T-cell (primary cell): ENCODE measurements around the gene TNFRSF21. TPM values are rescaled to one million over a fixed set of nuclear protein-coding genes. Genes with fewer than 3 reads are reported as not detected.

Source experiments
- ATAC-seq, 4 experiments: fragments of 200-7000 bp in 3 of 4; fragments of 150-1000 bp in 1 of 4; cut with Tn5 transposase; replicated peaks in 1 of 4; 1 replicate in 3 of 4; 2 replicates in 1 of 4; pipeline ENCODE4 v1.10.0; 2021; ENCODE audit warnings: moderate library complexity in 3 of 4, mild to moderate bottlenecking in 2 of 4, moderate number of reproducible peaks in 1 of 4
- CTCF ChIA-PET, 2 donors: fragments of 300-600 bp; sonication (Branson Sonifier 250); formaldehyde crosslinking; loops; one replicate each; lab custom pipeline; 2022; ENCODE audit warnings: antibody characterized with exemption in 2 of 2; lab: Charles Lee
- POLR2A ChIA-PET, 2 donors: fragments of 300-600 bp; sonication (Branson Sonifier 250); formaldehyde crosslinking; loops; one replicate each; lab custom pipeline; 2022; ENCODE audit warnings: antibody characterized with exemption in 2 of 2; lab: Charles Lee
- DNase-seq, 35 experiments: peaks; one replicate each; pipeline versions ENCODE4 v3.0.0 to v3.0.0-alpha.2; 2013 to 2023
- H3K27ac ChIP-seq: one replicate; pipeline ENCODE4 v1.5.1; 2013; ENCODE audit warnings: low read length
- H3K27me3 ChIP-seq, 2 experiments: replicated peaks in 1 of 2; 1 replicate in 1 of 2; 2 replicates in 1 of 2; pipeline versions ENCODE4 v1.6.1 to v1.7.0; 2013; ENCODE audit warnings: low read length in 1 of 2, mixed read lengths in 1 of 2; ENCODE audit not compliant: control insufficient read depth in 2 of 2, insufficient read depth in 2 of 2; ENCODE audit errors: extremely low read depth in 1 of 2
- H3K36me3 ChIP-seq, 2 donors: 1 replicate in 1 of 2; 2 replicates in 1 of 2; pipeline versions ENCODE4 v1.6.1 to v1.7.0; 2013; ENCODE audit warnings: low read length in 1 of 2; ENCODE audit not compliant: control insufficient read depth in 2 of 2, insufficient read depth in 1 of 2; ENCODE audit errors: extremely low read depth in 1 of 2
- H3K4me1 ChIP-seq, 2 experiments: 1 replicate in 1 of 2; 2 replicates in 1 of 2; pipeline versions ENCODE4 v1.6.1 to v1.7.0; 2013; ENCODE audit warnings: low read length in 2 of 2, mixed read lengths in 1 of 2; ENCODE audit not compliant: insufficient read depth in 2 of 2, control insufficient read depth in 1 of 2; ENCODE audit errors: extremely low read depth in 1 of 2
- H3K4me3 ChIP-seq, 2 donors: 1 replicate in 1 of 2; 2 replicates in 1 of 2; pipeline versions ENCODE4 v1.5.1 to v1.7.0; 2013; ENCODE audit warnings: mild to moderate bottlenecking in 2 of 2, low read length in 1 of 2, moderate library complexity in 1 of 2; ENCODE audit not compliant: control insufficient read depth in 1 of 2; ENCODE audit errors: extremely low read depth in 1 of 2
- H3K9me3 ChIP-seq: 2 replicates; pipeline ENCODE4 v1.7.0; 2013
- H3K27ac Mint-ChIP-seq, 2 donors: one replicate each; pipeline ENCODE4 v1.8.0; 2020 to 2021; ENCODE audit warnings: mild to moderate bottlenecking in 2 of 2, mixed read lengths in 2 of 2
- H3K27me3 Mint-ChIP-seq, 2 donors: one replicate each; pipeline ENCODE4 v1.8.0; 2021 to 2022; ENCODE audit warnings: mixed read lengths in 2 of 2
- H3K36me3 Mint-ChIP-seq: one replicate; pipeline ENCODE4 v1.8.0; 2021; ENCODE audit warnings: mixed read lengths
- H3K4me1 Mint-ChIP-seq, 3 donors: one replicate each; pipeline ENCODE4 v1.8.0; 2020 to 2022; ENCODE audit warnings: mixed read lengths in 3 of 3, mild to moderate bottlenecking in 1 of 3
- H3K4me3 Mint-ChIP-seq, 3 donors: one replicate each; pipeline ENCODE4 v1.8.0; 2020 to 2022; ENCODE audit warnings: mild to moderate bottlenecking in 3 of 3, mixed read lengths in 3 of 3, moderate library complexity in 3 of 3
- H3K9me3 Mint-ChIP-seq, 3 donors: one replicate each; pipeline ENCODE4 v1.8.0; 2020 to 2022; ENCODE audit warnings: mixed read lengths in 3 of 3
- WGBS: methylation state at CpG from one replicate; pipeline ENCODE4 v1.1.5; 2013; ENCODE audit warnings: missing lambda C conversion rate; ENCODE audit not compliant: insufficient coverage; 5-methylcytosine and 5-hydroxymethylcytosine counted together
- total RNA-seq, 35 experiments: library from RNA in 6 of 35; stranded (reverse) in 6 of 35; fragments of 120-200 nt in 1 of 35; gene quantifications; one replicate each; pipeline versions ENCODE4 v1.2.1 to v1.2.4 and lab custom pipeline; 2013 to 2026

The TNFRSF21 gene
- total RNA-seq, 5 donors from 2014 or later (not counting 1 experiment from before 2014, with no cell fraction given), result 0.09 to 0.49 (median 0.30) TPM

DNA sequence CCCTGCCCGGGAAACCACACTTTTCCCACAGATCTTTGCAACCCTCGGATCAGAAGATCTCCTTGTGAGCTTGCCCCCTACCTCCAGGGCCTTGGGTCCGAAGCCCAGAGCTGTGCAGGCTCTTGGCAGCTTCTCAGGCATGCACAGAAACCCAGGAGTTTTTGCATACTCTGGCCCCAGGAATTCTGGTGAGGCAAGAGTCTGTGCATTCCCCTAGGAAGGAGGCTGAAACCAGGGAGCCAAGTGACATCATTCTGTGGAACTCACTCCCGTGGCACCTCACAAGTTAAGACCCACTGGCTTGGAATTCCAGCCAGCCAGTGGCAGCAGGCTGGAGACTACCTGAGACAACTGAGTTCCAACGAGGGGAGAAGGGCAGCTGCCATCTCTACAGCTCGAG is 100.1 kb downstream of the TNFRSF21 start:
- H3K36me3 ChIP-seq, result no peaks in the 10 kb centered on the region
- DNase-seq (no peak), ATAC-seq (no peak)
- CTCF ChIA-PET, result no interaction called here
- peaks cover 3 to 5% of the 10 kb centered on the region in 2 donors for H3K27me3 Mint-ChIP-seq
- 47% methylated on average over 3 of the region's 6 CpGs for WGBS
- H3K4me3 Mint-ChIP-seq, result no peak overlapping the region
- POLR2A ChIA-PET, result no interaction called here
- H3K9me3 Mint-ChIP-seq, result peaks cover 2 to 16% (median 13%) of the 10 kb centered on the region in 3 donors
- no peak overlapping the region for H3K27ac ChIP-seq
- H3K27me3 ChIP-seq, result peaks cover 0 to 12% of the 10 kb centered on the region in 2 experiments
- peaks cover 0 to 2% of the 10 kb centered on the region in 2 experiments for H3K4me1 ChIP-seq
- no peaks in the 10 kb centered on the region for H3K9me3 ChIP-seq
- H3K4me3 ChIP-seq, result no peak overlapping the region
- H3K4me1 Mint-ChIP-seq, result peaks cover 0 to 6% (median 0%) of the 10 kb centered on the region in 3 donors
- H3K27ac Mint-ChIP-seq, result no peak overlapping the region
- no peaks in the 10 kb centered on the region for H3K36me3 Mint-ChIP-seq

GRCh38 chr6:47207261-47207660 is 102.4 kb downstream of the TNFRSF21 start:
- CTCF ChIA-PET, result no interaction called here
- no peaks in the 10 kb centered on the region for H3K9me3 ChIP-seq
- POLR2A ChIA-PET, result no interaction called here
- no peaks in the 10 kb centered on the region for H3K36me3 ChIP-seq
- peaks cover 0 to 12% of the 10 kb centered on the region in 2 experiments for H3K27me3 ChIP-seq
- no peak overlapping the region for H3K27ac ChIP-seq
- no peak for DNase-seq
- no peak for ATAC-seq
- H3K27me3 Mint-ChIP-seq, result peaks cover 0 to 5% of the 10 kb centered on the region in 2 donors
- H3K27ac Mint-ChIP-seq, result no peak overlapping the region
- H3K4me1 ChIP-seq, result peaks cover 9 to 14% of the 10 kb centered on the region in 2 experiments
- no peaks in the 10 kb centered on the region for H3K36me3 Mint-ChIP-seq
- no CpG with 5 or more reads among the region's 2 CpGs for WGBS
- H3K9me3 Mint-ChIP-seq, result peaks cover 0 to 12% (median 9%) of the 10 kb centered on the region in 3 donors
- H3K4me3 Mint-ChIP-seq, result no peak overlapping the region
- H3K4me1 Mint-ChIP-seq, result peaks cover 8 to 23% (median 14%) of the 10 kb centered on the region in 3 donors
- no peak overlapping the region for H3K4me3 ChIP-seq

DNA sequence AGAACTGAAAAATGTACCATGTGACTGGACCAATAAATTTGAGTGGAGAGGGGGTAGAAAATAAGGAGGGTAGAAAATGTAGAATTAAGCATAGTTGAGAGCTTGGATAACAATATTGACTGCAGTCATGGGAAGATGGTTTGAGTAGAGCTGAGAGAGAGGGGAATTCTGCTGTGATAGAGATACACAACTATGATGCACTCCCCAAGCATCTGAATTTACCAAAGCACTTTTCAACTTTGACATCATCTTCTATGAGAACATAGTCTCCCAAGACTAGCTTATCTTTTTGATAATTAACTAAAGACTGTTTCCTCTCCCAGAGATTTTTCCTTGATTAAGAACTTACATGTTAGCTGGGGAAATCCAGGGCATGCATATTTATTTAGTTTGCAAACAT is 103.1 kb downstream of the TNFRSF21 start:
- POLR2A ChIA-PET, result no interaction called here
- Mint-ChIP-seq H3K36me3 (no peaks in the 10 kb centered on the region), H3K4me3 (no peak overlapping the region), H3K9me3 (peaks cover 0 to 6% (median 6%) of the 10 kb centered on the region in 3 donors), H3K27ac (no peak overlapping the region), H3K27me3 (peaks cover 0 to 5% of the 10 kb centered on the region in 2 donors), H3K4me1 (peaks cover 8 to 23% (median 14%) of the 10 kb centered on the region in 3 donors)
- Histone ChIP-seq H3K27me3 (peaks cover 0 to 12% of the 10 kb centered on the region in 2 experiments), H3K27ac (no peak overlapping the region), H3K4me1 (peaks cover 9 to 14% of the 10 kb centered on the region in 2 experiments), H3K9me3 (no peaks in the 10 kb centered on the region), H3K36me3 (no peaks in the 10 kb centered on the region), H3K4me3 (no peak overlapping the region)
- CTCF ChIA-PET, result no interaction called here
- DNase-seq, result no peak
- no peak for ATAC-seq

DNA sequence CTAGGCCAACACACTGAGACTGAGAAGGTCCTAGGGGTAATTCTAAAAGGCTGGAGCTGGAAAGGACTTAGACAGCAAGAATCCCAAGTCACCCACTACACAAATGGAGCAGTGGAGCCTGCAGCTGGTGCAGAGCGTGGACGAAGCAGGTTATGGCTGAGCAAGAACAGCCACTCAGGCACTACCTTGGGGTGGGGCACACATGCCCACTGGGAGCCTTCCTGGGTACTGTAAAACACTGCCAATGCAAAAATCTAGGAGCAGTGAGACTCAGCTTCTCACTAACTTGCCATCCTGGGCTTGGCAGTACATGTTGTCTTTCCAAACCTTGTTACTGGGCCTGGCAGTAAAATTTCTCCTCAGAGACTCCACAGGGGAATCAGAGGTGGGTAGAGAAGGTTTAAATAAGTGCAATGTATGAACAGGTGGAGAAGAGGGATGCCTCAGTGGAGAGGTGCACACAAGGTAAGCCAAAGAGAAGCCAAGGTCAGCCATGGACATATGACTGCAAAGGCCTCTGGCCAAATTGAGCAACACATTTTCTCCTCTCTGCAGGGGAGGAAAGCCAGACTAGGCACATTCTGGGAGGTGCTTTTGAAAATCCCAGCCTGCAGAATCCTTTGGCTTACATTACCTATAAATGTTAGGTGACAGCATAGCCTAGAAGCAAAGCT is 105.6 kb downstream of the TNFRSF21 start:
- H3K36me3 ChIP-seq, result no peaks in the 10 kb centered on the region
- CTCF ChIA-PET, result no interaction called here
- POLR2A ChIA-PET, result no interaction called here
- Mint-ChIP-seq H3K27me3 (no peaks in the 10 kb centered on the region), H3K4me3 (peak overlapping the region in 1 of 3 donors; percentile 48), H3K27ac (peak overlapping the region in 1 of 2 donors; percentile 68), H3K36me3 (no peaks in the 10 kb centered on the region), H3K9me3 (no peaks in the 10 kb centered on the region), H3K4me1 (peaks cover 8 to 23% (median 14%) of the 10 kb centered on the region in 3 donors)
- WGBS, result 69% methylated on average over 2 of the region's 2 CpGs
- no peaks in the 10 kb centered on the region for H3K27me3 ChIP-seq
- H3K4me3 ChIP-seq, result no peak overlapping the region
- DNase-seq, result no peak
- no peaks in the 10 kb centered on the region for H3K9me3 ChIP-seq
- ATAC-seq, result peak in 1 of 4 experiments; percentile 17
- H3K4me1 ChIP-seq, result peaks cover 9 to 14% of the 10 kb centered on the region in 2 experiments
- H3K27ac ChIP-seq, result no peak overlapping the region

DNA sequence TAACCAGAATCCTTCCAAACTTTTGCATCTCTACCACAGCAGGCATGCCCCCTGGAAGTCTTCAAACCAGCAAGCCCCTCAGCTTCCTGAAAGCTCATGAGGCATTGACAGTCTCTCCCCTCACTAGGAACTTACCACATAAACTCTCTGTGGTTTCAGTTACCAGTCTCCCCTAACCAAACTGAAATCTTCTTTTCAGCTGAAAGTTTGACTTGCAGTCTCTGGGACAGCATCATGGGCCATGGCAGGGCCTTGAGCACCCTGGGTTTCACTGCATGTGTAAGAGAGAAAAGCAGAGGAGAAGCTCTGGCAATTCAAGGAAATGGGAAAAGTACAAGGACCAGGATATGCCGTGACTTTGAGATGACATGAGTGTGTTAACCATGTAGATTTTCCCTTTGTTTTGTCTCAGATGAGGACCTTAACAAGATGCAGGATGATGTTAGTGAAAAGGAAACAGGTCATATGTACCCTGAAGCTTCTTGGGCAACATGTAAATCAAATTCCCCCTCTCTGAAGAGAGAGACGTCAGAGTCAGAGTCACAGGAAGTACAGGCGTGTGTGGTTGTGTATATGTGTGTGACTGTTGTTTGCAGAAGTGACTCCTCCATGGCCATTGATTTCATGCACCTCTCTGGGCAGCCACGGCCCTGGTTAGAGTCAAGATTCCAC is 106.3 kb downstream of the TNFRSF21 start:
- POLR2A ChIA-PET, result no interaction called here
- H3K36me3 Mint-ChIP-seq, result no peaks in the 10 kb centered on the region
- Histone ChIP-seq H3K27me3 (no peaks in the 10 kb centered on the region), H3K4me3 (no peak overlapping the region), H3K27ac (no peak overlapping the region), H3K9me3 (no peaks in the 10 kb centered on the region), H3K36me3 (no peaks in the 10 kb centered on the region), H3K4me1 (peaks cover 9 to 14% of the 10 kb centered on the region in 2 experiments)
- H3K9me3 Mint-ChIP-seq, result no peaks in the 10 kb centered on the region
- H3K4me3 Mint-ChIP-seq, result peak overlapping the region in 1 of 3 donors; percentile 48
- no peaks in the 10 kb centered on the region for H3K27me3 Mint-ChIP-seq
- H3K27ac Mint-ChIP-seq, result peak overlapping the region in 1 of 2 donors; percentile 68
- WGBS, result no CpG with 5 or more reads among the region's 4 CpGs
- H3K4me1 Mint-ChIP-seq, result peaks cover 10 to 24% (median 16%) of the 10 kb centered on the region in 3 donors
- peak in 3 of 4 experiments; percentile 26 to 91 (median 27) for ATAC-seq
- CTCF ChIA-PET, result no interaction called here
- peak in 9 of 35 experiments; percentile 1 to 47 (median 15) for DNase-seq

DNA sequence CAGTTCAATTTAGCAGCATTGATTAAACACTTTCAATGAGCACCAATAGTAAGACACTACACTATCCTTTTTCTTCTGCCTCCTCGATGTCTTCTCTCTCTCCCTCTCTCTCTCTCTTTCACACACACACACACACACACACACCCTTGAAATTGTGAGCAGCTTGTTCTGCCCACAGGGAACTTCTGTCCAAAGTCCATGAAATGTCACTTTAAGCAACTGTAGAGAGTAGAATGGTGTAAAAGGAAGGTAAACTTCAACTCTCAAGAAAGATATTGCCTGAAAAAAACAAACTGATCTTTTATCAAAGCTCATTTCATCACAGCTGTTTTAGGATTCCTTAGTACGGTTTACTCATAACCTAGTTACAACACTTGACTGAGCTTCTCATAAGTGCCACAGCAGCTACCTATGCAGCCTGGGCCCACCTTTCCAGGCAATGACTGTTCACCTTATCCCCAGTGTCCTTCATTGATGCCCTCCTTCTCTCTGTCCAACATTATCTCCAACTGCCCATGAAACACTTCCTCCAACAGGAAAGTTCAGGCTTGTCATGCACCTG is 107.0 kb downstream of the TNFRSF21 start:
- Mint-ChIP-seq H3K27ac (peak overlapping the region in 1 of 2 donors; percentile 68), H3K4me3 (peak overlapping the region in 1 of 3 donors; percentile 48), H3K4me1 (peaks cover 16 to 31% (median 23%) of the 10 kb centered on the region in 3 donors), H3K27me3 (no peaks in the 10 kb centered on the region), H3K9me3 (no peaks in the 10 kb centered on the region), H3K36me3 (no peaks in the 10 kb centered on the region)
- Histone ChIP-seq H3K27ac (no peak overlapping the region), H3K4me1 (peaks cover 9 to 19% of the 10 kb centered on the region in 2 experiments), H3K9me3 (no peaks in the 10 kb centered on the region), H3K4me3 (no peak overlapping the region), H3K27me3 (no peaks in the 10 kb centered on the region), H3K36me3 (no peaks in the 10 kb centered on the region)
- ATAC-seq (no peak), DNase-seq (no peak)
- ChIA-PET CTCF (no interaction called here), POLR2A (no interaction called here)
- 88% methylated on average over 1 of the region's 2 CpGs for WGBS
